PFSK-1 (cell line): ENCODE results near the gene COL19A1.

Experiments
- POLR2AphosphoS5 ChIP-seq: IDR thresholded peaks from 2 replicates; pipeline ENCODE4 v1.6.1; 2012; ENCODE audit warnings: low read depth, mild to moderate bottlenecking, control low read depth, low read length, moderate library complexity
- TF ChIP-seq, protein P1 (sequence below), 2 experiments: IDR thresholded peaks; 2 replicates each; pipeline versions ENCODE4 v1.6.1 to v1.8.0; 2011 to 2012; ENCODE audit warnings: low read depth in 2 of 2, low read length in 2 of 2, control low read depth in 1 of 2, inconsistent platforms in 1 of 2, mild to moderate bottlenecking in 1 of 2, moderate library complexity in 1 of 2; ENCODE audit not compliant: insufficient read depth in 1 of 2

DNA sequence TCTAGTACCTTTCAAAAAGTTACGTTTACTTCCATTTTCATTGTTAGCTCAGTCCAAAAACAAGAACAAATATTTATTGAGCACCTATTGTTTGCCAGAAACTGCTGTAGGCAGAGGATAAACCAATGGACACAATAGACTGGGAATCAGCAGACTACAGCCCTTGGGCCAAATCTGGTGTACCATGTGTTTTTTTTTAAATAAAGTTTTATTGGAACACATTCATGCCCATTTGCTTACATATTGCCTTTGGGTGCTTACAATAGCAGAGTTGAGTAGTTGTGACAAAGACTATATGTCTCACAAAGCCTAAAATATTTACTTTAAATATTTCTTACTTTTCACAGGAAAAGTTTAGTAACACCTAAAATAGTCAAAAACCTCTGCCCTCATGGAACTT lies 220.4 kb downstream of the COL19A1 start:
- TF ChIP-seq POLR2AphosphoS5, result no peak
- TF ChIP-seq, protein P1, sequence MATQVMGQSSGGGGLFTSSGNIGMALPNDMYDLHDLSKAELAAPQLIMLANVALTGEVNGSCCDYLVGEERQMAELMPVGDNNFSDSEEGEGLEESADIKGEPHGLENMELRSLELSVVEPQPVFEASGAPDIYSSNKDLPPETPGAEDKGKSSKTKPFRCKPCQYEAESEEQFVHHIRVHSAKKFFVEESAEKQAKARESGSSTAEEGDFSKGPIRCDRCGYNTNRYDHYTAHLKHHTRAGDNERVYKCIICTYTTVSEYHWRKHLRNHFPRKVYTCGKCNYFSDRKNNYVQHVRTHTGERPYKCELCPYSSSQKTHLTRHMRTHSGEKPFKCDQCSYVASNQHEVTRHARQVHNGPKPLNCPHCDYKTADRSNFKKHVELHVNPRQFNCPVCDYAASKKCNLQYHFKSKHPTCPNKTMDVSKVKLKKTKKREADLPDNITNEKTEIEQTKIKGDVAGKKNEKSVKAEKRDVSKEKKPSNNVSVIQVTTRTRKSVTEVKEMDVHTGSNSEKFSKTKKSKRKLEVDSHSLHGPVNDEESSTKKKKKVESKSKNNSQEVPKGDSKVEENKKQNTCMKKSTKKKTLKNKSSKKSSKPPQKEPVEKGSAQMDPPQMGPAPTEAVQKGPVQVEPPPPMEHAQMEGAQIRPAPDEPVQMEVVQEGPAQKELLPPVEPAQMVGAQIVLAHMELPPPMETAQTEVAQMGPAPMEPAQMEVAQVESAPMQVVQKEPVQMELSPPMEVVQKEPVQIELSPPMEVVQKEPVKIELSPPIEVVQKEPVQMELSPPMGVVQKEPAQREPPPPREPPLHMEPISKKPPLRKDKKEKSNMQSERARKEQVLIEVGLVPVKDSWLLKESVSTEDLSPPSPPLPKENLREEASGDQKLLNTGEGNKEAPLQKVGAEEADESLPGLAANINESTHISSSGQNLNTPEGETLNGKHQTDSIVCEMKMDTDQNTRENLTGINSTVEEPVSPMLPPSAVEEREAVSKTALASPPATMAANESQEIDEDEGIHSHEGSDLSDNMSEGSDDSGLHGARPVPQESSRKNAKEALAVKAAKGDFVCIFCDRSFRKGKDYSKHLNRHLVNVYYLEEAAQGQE (IDR thresholded peaks at IDR 0.05; ENCODE audit: insufficient read depth in 1 of 2, low read depth in 2 of 2, low read length in 2 of 2), result no peak
